OCI-LY7 (cell line): Measurements from ENCODE around the gene HOXA7. TPM values are rescaled to one million over a fixed set of nuclear protein-coding genes. Genes with fewer than 3 reads are reported as not detected.

Source experiments
- BruUV-seq: library from RNA; stranded (reverse); fragments of 400-500 nt; replicated peaks from 2 replicates; lab custom pipeline; 2021; lab: Mats Ljungman, UMichigan
- CTCF ChIA-PET: fragments of 300-600 bp; sonication (Branson Sonifier 250); formaldehyde crosslinking; loops from one replicate; lab custom pipeline; 2022; ENCODE audit warnings: antibody characterized with exemption; ENCODE audit not compliant: unreplicated experiment; lab: Charles Lee
- POLR2A ChIA-PET: fragments of 300-600 bp; sonication (Branson Sonifier 250); formaldehyde crosslinking; loops from one replicate; lab custom pipeline; 2022; ENCODE audit warnings: antibody characterized with exemption; lab: Charles Lee
- DNase-seq: peaks from one replicate; pipeline ENCODE4 v3.0.0-alpha.2; 2015; ENCODE audit warnings: low spot score
- H2AFZ ChIP-seq: fragments of 200-600 bp; sonication (generic), shearing (Covaris generic); 2 replicates; pipeline ENCODE4 v1.6.1; 2014; ENCODE audit warnings: mild to moderate bottlenecking, antibody characterized with exemption, low read length, moderate library complexity
- H3K27ac ChIP-seq: fragments of 200-600 bp; sonication (generic); 2 replicates; pipeline ENCODE4 v1.5.1; 2014; ENCODE audit warnings: mixed run types, low read depth, mild to moderate bottlenecking, moderate library complexity, low read length, inconsistent platforms; ENCODE audit not compliant: poor library complexity, severe bottlenecking
- H3K36me3 ChIP-seq: fragments of 200-600 bp; sonication (generic); 2 replicates; pipeline ENCODE4 v1.6.1; 2014; ENCODE audit warnings: mild to moderate bottlenecking, antibody characterized with exemption, low read length, moderate library complexity, mixed read lengths; ENCODE audit not compliant: insufficient read depth
- H3K4me1 ChIP-seq: fragments of 200-600 bp; sonication (generic); 2 replicates; pipeline ENCODE4 v1.5.1; 2014; ENCODE audit warnings: mild to moderate bottlenecking, low read length; ENCODE audit not compliant: insufficient read depth, poor library complexity, severe bottlenecking
- H3K4me2 ChIP-seq: fragments of 200-600 bp; sonication (generic); 2 replicates; pipeline ENCODE4 v1.6.1; 2014; ENCODE audit warnings: mild to moderate bottlenecking, low read length
- H3K4me3 ChIP-seq: fragments of 200-600 bp; sonication (generic); 2 replicates; pipeline ENCODE4 v1.5.1; 2014; ENCODE audit warnings: mild to moderate bottlenecking, low read depth, low read length; ENCODE audit not compliant: poor library complexity, severe bottlenecking
- H3K79me2 ChIP-seq: fragments of 200-600 bp; sonication (generic); 2 replicates; pipeline ENCODE4 v1.6.1; 2016; ENCODE audit warnings: low read depth, mild to moderate bottlenecking, low read length, moderate library complexity, mixed read lengths; ENCODE audit not compliant: insufficient read depth
- H3K9me2 ChIP-seq: fragments of 200-600 bp; sonication (generic); 2 replicates; pipeline ENCODE4 v1.6.1; 2016; ENCODE audit warnings: mild to moderate bottlenecking, low read length, mixed read lengths; ENCODE audit not compliant: insufficient read depth
- H3K9me3 ChIP-seq: fragments of 200-600 bp; sonication (generic); 2 replicates; pipeline ENCODE4 v1.6.1; 2014; ENCODE audit warnings: mild to moderate bottlenecking, mixed run types, low read length, mixed read lengths
- H4K20me1 ChIP-seq: fragments of 200-600 bp; sonication (generic); 2 replicates; pipeline ENCODE4 v1.6.1; 2014; ENCODE audit warnings: mild to moderate bottlenecking, antibody characterized with exemption, low read length, moderate library complexity, mixed read lengths; ENCODE audit not compliant: insufficient read depth
- EZH2phosphoT487 ChIP-seq: fragments of 200-600 bp; sonication (generic); IDR thresholded peaks from 2 replicates; pipeline ENCODE4 v1.6.1; 2018; ENCODE audit warnings: low read depth, borderline replicate concordance, mild to moderate bottlenecking, mixed run types, antibody characterized with exemption, low read length, moderate library complexity, mixed read lengths
- intact Hi-C: fragments of 100-400 bp; cut with micrococcal nuclease; formaldehyde crosslinking; loops from one replicate; pipeline ENCODE4 v1.10.0; 2022; ENCODE audit not compliant: unreplicated experiment
- total RNA-seq, 2 experiments: library from RNA; depleted of rRNA in 1 of 2; stranded (reverse); fragments of >200 nt in 1 of 2; shearing (Covaris generic) in 1 of 2; gene quantifications; 2 replicates each; pipeline ENCODE4 v1.2.3, GENCODE V29; 2014 to 2022
- TF ChIP-seq, protein P1 (sequence below): fragments of 200-600 bp; sonication (generic); conservative IDR thresholded peaks from 2 replicates; pipeline ENCODE4 v1.5.1; 2014; ENCODE audit warnings: mild to moderate bottlenecking, antibody characterized with exemption, low read length, moderate library complexity, mixed read lengths

HOXA7 gene
- total RNA-seq, 2 experiments from 2014 or later, result 1.2 to 6.0 TPM

DNA sequence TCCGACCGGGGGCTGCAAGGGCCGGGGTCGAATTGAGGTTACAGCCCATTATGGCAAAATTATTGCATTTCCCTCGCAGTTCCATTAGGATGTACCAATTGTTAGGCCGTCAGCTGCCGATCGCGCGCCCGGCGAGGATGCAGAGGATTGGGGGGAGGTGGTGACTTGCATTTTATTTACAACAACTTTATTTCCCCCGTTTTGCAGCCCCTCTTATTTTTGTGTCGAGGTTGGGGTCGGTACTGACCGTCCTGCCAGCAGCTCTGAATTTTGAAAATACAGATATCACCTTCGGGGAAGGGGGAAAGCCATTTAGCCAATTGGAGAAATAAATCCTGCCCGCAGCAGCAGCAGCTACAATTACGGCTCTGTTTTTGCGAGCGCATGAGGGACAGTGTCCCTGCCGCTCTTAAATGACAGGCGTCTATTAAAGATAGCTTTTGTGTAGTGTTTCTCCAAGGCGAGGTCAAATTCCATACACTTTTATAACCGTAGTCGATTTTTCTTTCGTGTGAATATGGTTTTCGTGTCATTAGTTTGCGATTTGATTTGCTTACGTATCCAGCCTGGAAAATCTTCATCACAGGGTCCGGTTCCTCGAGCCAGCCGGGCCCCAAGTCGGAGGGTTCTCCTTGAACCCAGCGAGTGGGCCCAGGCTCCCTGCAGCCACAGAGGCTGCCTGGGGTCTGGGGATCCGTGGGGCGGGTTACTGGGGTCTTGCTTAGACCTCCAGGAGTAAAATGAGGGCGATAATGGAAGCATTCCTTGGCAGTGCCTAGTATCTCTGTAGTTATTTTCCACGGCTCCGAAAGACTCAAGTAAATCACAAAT lies 12.3 kb downstream of the HOXA7 start:
- Histone ChIP-seq H3K36me3 (peaks cover 15% of the 10 kb centered on the region), H3K9me3 (no peaks in the 10 kb centered on the region), H3K9me2 (no peaks in the 10 kb centered on the region), H3K27ac (no peak overlapping the region), H3K4me3 (no peak overlapping the region), H3K4me1 (peaks cover 13% of the 10 kb centered on the region), H4K20me1 (no peaks in the 10 kb centered on the region), H3K4me2 (no peak overlapping the region), H2AFZ (no peak overlapping the region), H3K79me2 (no peaks in the 10 kb centered on the region; the same call in 1 of the 2 replicates)
- BruUV-seq, result no TSS peak
- intact Hi-C loops, result no loop called here
- CTCF ChIA-PET, result no interaction called here
- POLR2A ChIA-PET, result interaction anchor here (0.7 kb wide), 1 partner anchor 457 kb away, joined by 3 read pairs; no protein-coding TSS in a partner anchor
- TF ChIP-seq EZH2phosphoT487, result no peak
- TF ChIP-seq, protein P1, sequence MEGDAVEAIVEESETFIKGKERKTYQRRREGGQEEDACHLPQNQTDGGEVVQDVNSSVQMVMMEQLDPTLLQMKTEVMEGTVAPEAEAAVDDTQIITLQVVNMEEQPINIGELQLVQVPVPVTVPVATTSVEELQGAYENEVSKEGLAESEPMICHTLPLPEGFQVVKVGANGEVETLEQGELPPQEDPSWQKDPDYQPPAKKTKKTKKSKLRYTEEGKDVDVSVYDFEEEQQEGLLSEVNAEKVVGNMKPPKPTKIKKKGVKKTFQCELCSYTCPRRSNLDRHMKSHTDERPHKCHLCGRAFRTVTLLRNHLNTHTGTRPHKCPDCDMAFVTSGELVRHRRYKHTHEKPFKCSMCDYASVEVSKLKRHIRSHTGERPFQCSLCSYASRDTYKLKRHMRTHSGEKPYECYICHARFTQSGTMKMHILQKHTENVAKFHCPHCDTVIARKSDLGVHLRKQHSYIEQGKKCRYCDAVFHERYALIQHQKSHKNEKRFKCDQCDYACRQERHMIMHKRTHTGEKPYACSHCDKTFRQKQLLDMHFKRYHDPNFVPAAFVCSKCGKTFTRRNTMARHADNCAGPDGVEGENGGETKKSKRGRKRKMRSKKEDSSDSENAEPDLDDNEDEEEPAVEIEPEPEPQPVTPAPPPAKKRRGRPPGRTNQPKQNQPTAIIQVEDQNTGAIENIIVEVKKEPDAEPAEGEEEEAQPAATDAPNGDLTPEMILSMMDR, result 0 out of 2 replicates have a peak, but pooled peaks have one; percentile 34
- no peak for DNase-seq

DNA sequence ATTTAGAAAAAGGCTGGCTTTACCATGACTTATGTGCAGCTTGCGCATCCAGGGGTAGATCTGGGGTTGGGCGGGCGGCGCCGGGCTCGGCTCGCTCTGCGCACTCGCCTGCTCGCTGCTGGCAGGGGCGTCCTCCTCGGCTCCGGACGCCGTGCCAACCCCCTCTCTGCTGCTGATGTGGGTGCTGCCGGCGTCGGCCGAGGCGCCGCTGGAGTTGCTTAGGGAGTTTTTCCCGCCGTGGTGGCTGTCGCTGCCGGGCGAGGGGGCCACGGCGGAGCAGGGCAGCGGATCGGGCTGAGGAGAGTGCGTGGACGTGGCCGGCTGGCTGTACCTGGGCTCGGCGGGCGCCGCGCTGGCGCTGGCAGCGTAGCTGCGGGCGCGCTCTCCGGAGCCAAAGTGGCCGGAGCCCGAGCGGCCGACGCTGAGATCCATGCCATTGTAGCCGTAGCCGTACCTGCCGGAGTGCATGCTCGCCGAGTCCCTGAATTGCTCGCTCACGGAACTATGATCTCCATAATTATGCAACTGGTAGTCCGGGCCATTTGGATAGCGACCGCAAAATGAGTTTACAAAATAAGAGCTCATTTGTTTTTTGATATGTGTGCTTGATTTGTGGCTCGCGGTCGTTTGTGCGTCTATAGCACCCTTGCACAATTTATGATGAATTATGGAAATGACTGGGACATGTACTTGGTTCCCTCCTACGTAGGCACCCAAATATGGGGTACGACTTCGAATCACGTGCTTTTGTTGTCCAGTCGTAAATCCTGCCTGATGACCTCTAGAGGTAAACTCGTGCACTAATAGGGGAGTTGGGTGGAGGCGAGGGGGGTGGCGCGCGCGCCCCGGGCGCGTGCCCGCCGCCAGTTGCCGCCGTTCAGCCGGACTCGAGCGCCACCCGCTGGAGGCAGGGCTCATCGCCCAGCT lies 13.2 kb downstream of the HOXA7 start, which contains the start of gene HOXA5:
HOXA5 (minus strand) TSS at position 659 of the 927 bp plus-strand sequence; CDS start at position 585, 74 bp downstream.
- no peak for TF ChIP-seq EZH2phosphoT487
- TF ChIP-seq, protein P1, result peak; percentile 80
- Histone ChIP-seq H3K4me1 (peaks cover 4% of the 10 kb centered on the region), H3K9me2 (no peaks in the 10 kb centered on the region), H3K9me3 (no peaks in the 10 kb centered on the region), H4K20me1 (no peaks in the 10 kb centered on the region), H3K4me2 (peak within 1 kb of the TSS; percentile 47; the same call in 1 of the 2 replicates), H3K27ac (no peak within 1 kb of the TSS), H2AFZ (no peak within 1 kb of the TSS), H3K4me3 (no peak within 1 kb of the TSS), H3K36me3 (peaks cover 15% of the 10 kb centered on the region), H3K79me2 (no peaks in the 10 kb centered on the region)
- ChIA-PET POLR2A (interaction anchor here (0.6 kb wide), 1 partner anchor 461 kb away, joined by 3 read pairs; no protein-coding TSS in a partner anchor), CTCF (no interaction called here)
- BruUV-seq, result no TSS peak
- DNase-seq, result peak; percentile 48
- intact Hi-C loops, result no loop called here
